ENCODE data around the gene SORCS2.

The SORCS2 gene

GRCh38 chr4:7367406-7367805, 175.1 kb downstream of the SORCS2 start:
- Histone ChIP-seq H3K9me3 (ENCODE audit: control insufficient read depth, insufficient read depth, low read depth, low read length) (no peaks in the 10 kb centered on the region), H3K27ac (ENCODE audit: low read depth, low read length) (no peak overlapping the region), H3K27me3 (ENCODE audit: control insufficient read depth, insufficient read depth, low read length) (no peaks in the 10 kb centered on the region), H3K4me1 (ENCODE audit: control insufficient read depth, insufficient read depth, low read length) (peaks cover 5% of the 10 kb centered on the region; the same call in 1 of the 2 replicates), H3K36me3 (ENCODE audit: control insufficient read depth, insufficient read depth, low read length) (no peaks in the 10 kb centered on the region), H3K4me3 (ENCODE audit: low read depth, low read length) (no peak overlapping the region), H3K9ac (ENCODE audit: low read length) (no peak overlapping the region)

GRCh38 chr4:7367864-7368277, 175.5 kb downstream of the SORCS2 start:
- Histone ChIP-seq H3K4me1 (ENCODE audit: control insufficient read depth, insufficient read depth, low read length) (peaks cover 5% of the 10 kb centered on the region; the same call in 1 of the 2 replicates), H3K27me3 (ENCODE audit: control insufficient read depth, insufficient read depth, low read length) (no peaks in the 10 kb centered on the region), H3K36me3 (ENCODE audit: control insufficient read depth, insufficient read depth, low read length) (no peaks in the 10 kb centered on the region), H3K9me3 (ENCODE audit: control insufficient read depth, insufficient read depth, low read depth, low read length) (no peaks in the 10 kb centered on the region), H3K9ac (ENCODE audit: low read length) (no peak overlapping the region), H3K27ac (ENCODE audit: low read depth, low read length) (no peak overlapping the region), H3K4me3 (ENCODE audit: low read depth, low read length) (no peak overlapping the region)

GRCh38 chr4:7368296-7368695, 176.0 kb downstream of the SORCS2 start:
- Histone ChIP-seq H3K36me3 (ENCODE audit: control insufficient read depth, insufficient read depth, low read length) (no peaks in the 10 kb centered on the region), H3K27ac (ENCODE audit: low read depth, low read length) (no peak overlapping the region), H3K9ac (ENCODE audit: low read length) (no peak overlapping the region), H3K4me1 (ENCODE audit: control insufficient read depth, insufficient read depth, low read length) (peaks cover 5% of the 10 kb centered on the region; the same call in 1 of the 2 replicates), H3K9me3 (ENCODE audit: control insufficient read depth, insufficient read depth, low read depth, low read length) (no peaks in the 10 kb centered on the region), H3K27me3 (ENCODE audit: control insufficient read depth, insufficient read depth, low read length) (no peaks in the 10 kb centered on the region), H3K4me3 (ENCODE audit: low read depth, low read length) (no peak overlapping the region)

GRCh38 chr4:7369511-7369910, 177.2 kb downstream of the SORCS2 start:
- H3K27ac ChIP-seq (ENCODE audit: low read depth, low read length), result no peak overlapping the region

GRCh38 chr4:7370038-7370437, 177.7 kb downstream of the SORCS2 start:
- no peak overlapping the region for H3K27ac ChIP-seq (ENCODE audit: low read depth, low read length)
- no peaks in the 10 kb centered on the region for H3K36me3 ChIP-seq (ENCODE audit: control insufficient read depth, insufficient read depth, low read length)
- no peak overlapping the region for H3K9ac ChIP-seq (ENCODE audit: low read length)
- no peaks in the 10 kb centered on the region for H3K27me3 ChIP-seq (ENCODE audit: control insufficient read depth, insufficient read depth, low read length)
- H3K4me1 ChIP-seq (ENCODE audit: control insufficient read depth, insufficient read depth, low read length), result peaks cover 5% of the 10 kb centered on the region; the same call in 1 of the 2 replicates
- H3K4me3 ChIP-seq (ENCODE audit: low read depth, low read length), result no peak overlapping the region
- no peaks in the 10 kb centered on the region for H3K9me3 ChIP-seq (ENCODE audit: control insufficient read depth, insufficient read depth, low read depth, low read length)

More at GRCh38 chr4:7369511-7369910, 177.2 kb downstream of the SORCS2 start:
- Histone ChIP-seq H3K4me3 (ENCODE audit: low read depth, low read length) (no peak overlapping the region), H3K9ac (ENCODE audit: low read length) (no peak overlapping the region), H3K36me3 (ENCODE audit: control insufficient read depth, insufficient read depth, low read length) (no peaks in the 10 kb centered on the region), H3K27me3 (ENCODE audit: control insufficient read depth, insufficient read depth, low read length) (no peaks in the 10 kb centered on the region), H3K9me3 (ENCODE audit: control insufficient read depth, insufficient read depth, low read depth, low read length) (no peaks in the 10 kb centered on the region), H3K4me1 (ENCODE audit: control insufficient read depth, insufficient read depth, low read length) (peaks cover 5% of the 10 kb centered on the region; the same call in 1 of the 2 replicates)

GRCh38 chr4:7371210-7371941, 179.0 kb downstream of the SORCS2 start:
- Histone ChIP-seq H3K27ac (ENCODE audit: low read depth, low read length) (no peak overlapping the region), H3K9ac (ENCODE audit: low read length) (no peak overlapping the region), H3K27me3 (ENCODE audit: control insufficient read depth, insufficient read depth, low read length) (no peaks in the 10 kb centered on the region), H3K36me3 (ENCODE audit: control insufficient read depth, insufficient read depth, low read length) (no peaks in the 10 kb centered on the region), H3K9me3 (ENCODE audit: control insufficient read depth, insufficient read depth, low read depth, low read length) (no peaks in the 10 kb centered on the region), H3K4me3 (ENCODE audit: low read depth, low read length) (no peak overlapping the region), H3K4me1 (ENCODE audit: control insufficient read depth, insufficient read depth, low read length) (peaks cover 5% of the 10 kb centered on the region; the same call in 1 of the 2 replicates)

GRCh38 chr4:7372673-7373072, 180.3 kb downstream of the SORCS2 start:
- Histone ChIP-seq H3K27me3 (ENCODE audit: control insufficient read depth, insufficient read depth, low read length) (no peaks in the 10 kb centered on the region), H3K36me3 (ENCODE audit: control insufficient read depth, insufficient read depth, low read length) (no peaks in the 10 kb centered on the region), H3K27ac (ENCODE audit: low read depth, low read length) (no peak overlapping the region), H3K4me3 (ENCODE audit: low read depth, low read length) (no peak overlapping the region), H3K4me1 (ENCODE audit: control insufficient read depth, insufficient read depth, low read length) (no peaks in the 10 kb centered on the region), H3K9ac (ENCODE audit: low read length) (no peak overlapping the region), H3K9me3 (ENCODE audit: control insufficient read depth, insufficient read depth, low read depth, low read length) (no peaks in the 10 kb centered on the region; the same call in 1 of the 2 replicates)

- Histone ChIP-seq H3K4me3 (ENCODE audit: low read depth, low read length) (no peak overlapping the region), H3K4me1 (ENCODE audit: control insufficient read depth, insufficient read depth, low read length) (no peaks in the 10 kb centered on the region), H3K9ac (ENCODE audit: low read length) (no peak overlapping the region), H3K27ac (ENCODE audit: low read depth, low read length) (no peak overlapping the region), H3K36me3 (ENCODE audit: control insufficient read depth, insufficient read depth, low read length) (no peaks in the 10 kb centered on the region), H3K27me3 (ENCODE audit: control insufficient read depth, insufficient read depth, low read length) (no peaks in the 10 kb centered on the region), H3K9me3 (ENCODE audit: control insufficient read depth, insufficient read depth, low read depth, low read length) (peaks cover 2% of the 10 kb centered on the region; the same call in 1 of the 2 replicates)
Observed at GRCh38 chr4:7374571-7374970, 182.2 kb downstream of the SORCS2 start.

GRCh38 chr4:7375427-7375826, 183.1 kb downstream of the SORCS2 start:
- no peak overlapping the region for H3K27ac ChIP-seq (ENCODE audit: low read depth, low read length)
- no peak overlapping the region for H3K9ac ChIP-seq (ENCODE audit: low read length)
- peaks cover 2% of the 10 kb centered on the region; the same call in 1 of the 2 replicates for H3K9me3 ChIP-seq (ENCODE audit: control insufficient read depth, insufficient read depth, low read depth, low read length)
- H3K4me1 ChIP-seq (ENCODE audit: control insufficient read depth, insufficient read depth, low read length), result no peaks in the 10 kb centered on the region
- H3K27me3 ChIP-seq (ENCODE audit: control insufficient read depth, insufficient read depth, low read length), result no peaks in the 10 kb centered on the region
- H3K4me3 ChIP-seq (ENCODE audit: low read depth, low read length), result no peak overlapping the region
- no peaks in the 10 kb centered on the region for H3K36me3 ChIP-seq (ENCODE audit: control insufficient read depth, insufficient read depth, low read length)

GRCh38 chr4:7377223-7377865, 185.0 kb downstream of the SORCS2 start:
- H3K4me1 ChIP-seq (ENCODE audit: control insufficient read depth, insufficient read depth, low read length), result no peaks in the 10 kb centered on the region
- no peaks in the 10 kb centered on the region for H3K36me3 ChIP-seq (ENCODE audit: control insufficient read depth, insufficient read depth, low read length)
- H3K9me3 ChIP-seq (ENCODE audit: control insufficient read depth, insufficient read depth, low read depth, low read length), result peaks cover 2% of the 10 kb centered on the region; the same call in 1 of the 2 replicates
- no peak overlapping the region for H3K27ac ChIP-seq (ENCODE audit: low read depth, low read length)
- H3K27me3 ChIP-seq (ENCODE audit: control insufficient read depth, insufficient read depth, low read length), result no peaks in the 10 kb centered on the region
- no peak overlapping the region for H3K9ac ChIP-seq (ENCODE audit: low read length)
- no peak overlapping the region for H3K4me3 ChIP-seq (ENCODE audit: low read depth, low read length)

- H3K4me1 ChIP-seq (ENCODE audit: control insufficient read depth, insufficient read depth, low read length), result no peaks in the 10 kb centered on the region
- H3K9me3 ChIP-seq (ENCODE audit: control insufficient read depth, insufficient read depth, low read depth, low read length), result peaks cover 2% of the 10 kb centered on the region; the same call in 1 of the 2 replicates
- H3K4me3 ChIP-seq (ENCODE audit: low read depth, low read length), result no peak overlapping the region
- H3K9ac ChIP-seq (ENCODE audit: low read length), result no peak overlapping the region
- H3K27me3 ChIP-seq (ENCODE audit: control insufficient read depth, insufficient read depth, low read length), result no peaks in the 10 kb centered on the region
- no peaks in the 10 kb centered on the region for H3K36me3 ChIP-seq (ENCODE audit: control insufficient read depth, insufficient read depth, low read length)
- H3K27ac ChIP-seq (ENCODE audit: low read depth, low read length), result no peak overlapping the region
Observed at GRCh38 chr4:7379186-7379585, 186.8 kb downstream of the SORCS2 start.
